HEK293 (cell line): ENCODE measurements around the gene HGF.
A peak's percentile ranks its signal among the peaks of the same experiment; 100 is the strongest.

ENCODE experiments used
- CTCF ChIA-PET: fragments of 350-600 bp; formaldehyde crosslinking; extraction: SDS; loops from one replicate; lab custom pipeline; 2021; ENCODE audit warnings: antibody characterized with exemption; lab: Yijun Ruan, JAX
- POLR2A ChIA-PET: fragments of 300-600 bp; formaldehyde crosslinking; extraction: SDS; loops from one replicate; lab custom pipeline; 2020; ENCODE audit warnings: antibody characterized with exemption, inconsistent platforms; lab: Yijun Ruan, JAX
- H3K27ac ChIP-seq: fragments of 200-500 bp; sonication (Bioruptor generic); 2 replicates; pipeline ENCODE4 v1.5.1; 2014; ENCODE audit warnings: low read depth, low read length, control low read depth, inconsistent platforms; ENCODE audit errors: extremely low read depth
- H3K36me3 ChIP-seq, 2 experiments: fragments of 200-500 bp in 1 of 2; sonication (Bioruptor generic) in 1 of 2; 1 replicate in 1 of 2; 2 replicates in 1 of 2; pipeline ENCODE4 v1.5.1; 2014 to 2017; ENCODE audit warnings: inconsistent platforms in 2 of 2, low read length in 2 of 2; ENCODE audit not compliant: control insufficient read depth in 2 of 2, insufficient read depth in 1 of 2
- H3K4me1 ChIP-seq: fragments of 200-500 bp; sonication (Bioruptor generic); 2 replicates; pipeline ENCODE4 v1.5.1; 2014; ENCODE audit warnings: mild to moderate bottlenecking, low read length, inconsistent platforms; ENCODE audit not compliant: control insufficient read depth, insufficient read depth
- H3K4me3 ChIP-seq: 2 replicates; pipeline ENCODE4 v1.5.1; 2011; ENCODE audit warnings: low read depth, mild to moderate bottlenecking, control low read depth, low read length, moderate library complexity
- H3K9me3 ChIP-seq: fragments of 200-500 bp; sonication (Bioruptor generic); 2 replicates; pipeline ENCODE4 v1.5.1; 2014; ENCODE audit warnings: low read depth, low read length, inconsistent platforms; ENCODE audit not compliant: control insufficient read depth, insufficient read depth
- SETDB1 ChIP-seq: IDR thresholded peaks from one replicate; pipeline ENCODE4 v1.6.1; 2017; ENCODE audit warnings: mild to moderate bottlenecking, low read length, moderate library complexity, mixed read lengths; ENCODE audit not compliant: insufficient read length
- ZNF660 ChIP-seq: fragments of 450-650 bp; IDR thresholded peaks from 2 replicates; pipeline ENCODE4 v1.5.1; 2018; ENCODE audit warnings: missing biosample characterization, mild to moderate bottlenecking, missing genetic modification characterization

HGF gene

DNA sequence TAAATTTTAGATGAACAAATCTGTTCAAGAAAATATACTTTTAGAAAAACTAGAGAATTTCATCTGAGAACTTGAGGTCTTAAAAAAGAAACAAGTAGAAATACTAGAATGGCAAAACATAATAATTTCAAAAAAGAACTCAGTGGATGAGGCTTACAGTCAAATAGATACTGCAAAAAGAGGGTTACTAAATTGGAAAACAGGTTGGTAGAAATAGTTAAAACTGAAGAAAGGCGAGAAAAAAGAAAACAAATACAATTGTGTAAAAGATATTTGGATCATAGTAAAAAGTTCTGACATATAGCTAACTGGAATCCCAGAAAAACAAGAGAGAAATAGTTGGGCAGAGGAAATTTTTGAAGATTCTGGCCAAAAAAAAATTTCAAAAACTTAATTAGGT, 117.6 kb downstream of the HGF start:
- Histone ChIP-seq H3K36me3 (no peaks in the 10 kb centered on the region), H3K4me3 (no peak overlapping the region), H3K27ac (no peak overlapping the region), H3K9me3 (no peaks in the 10 kb centered on the region), H3K4me1 (no peaks in the 10 kb centered on the region)
- ChIA-PET CTCF (no interaction called here), POLR2A (no interaction called here)
- TF ChIP-seq ZNF660 (no peak), SETDB1 (peak; percentile 57)
